Esophagus muscularis mucosa (tissue), 4 donors: ENCODE data around the gene ZNF774.

Source experiments
- CTCF ChIP-seq, 3 experiments: fragments of 200-600 bp in 2 of 3; fragments of 450-650 bp in 1 of 3; sonication (generic) in 2 of 3; IDR thresholded peaks; one replicate each; pipeline ENCODE4 v1.5.1; 2017 to 2019; ENCODE audit warnings: antibody characterized with exemption in 3 of 3, mild to moderate bottlenecking in 2 of 3, moderate library complexity in 1 of 3
- EP300 ChIP-seq: sonication (generic); formaldehyde crosslinking; IDR thresholded peaks from one replicate; pipeline ENCODE4 v1.6.1; 2017; ENCODE audit warnings: antibody characterized with exemption
- POLR2A ChIP-seq: fragments of 450-650 bp; IDR thresholded peaks from one replicate; pipeline ENCODE4 v1.6.1; 2017; ENCODE audit warnings: antibody characterized with exemption, moderate library complexity, mild to moderate bottlenecking, low read depth
- POLR2AphosphoS5 ChIP-seq, 2 donors: sonication (generic); formaldehyde crosslinking; IDR thresholded peaks; one replicate each; pipeline ENCODE4 v1.6.1; 2017; ENCODE audit warnings: antibody characterized with exemption in 2 of 2

- TF ChIP-seq POLR2AphosphoS5 (IDR thresholded peaks at IDR 0.05) (no peak), CTCF (IDR thresholded peaks at IDR 0.05) (no peak), POLR2A (no peak), EP300 (no peak)
Observed at GRCh38 chr15:90364251-90364650, 12.2 kb downstream of the ZNF774 start.
